Skeletal muscle tissue (tissue), 4 donors: Measurements from ENCODE around the gene BRIP1. TPM values are rescaled to one million over a fixed set of nuclear protein-coding genes. Genes with fewer than 3 reads are reported as not detected.

Experiments
- H3K27ac ChIP-seq: one replicate; pipeline ENCODE4 v1.7.0; 2013; ENCODE audit warnings: mild to moderate bottlenecking, low read depth, low read length, inconsistent platforms
- H3K27me3 ChIP-seq, 3 donors: one replicate each; pipeline ENCODE4 v1.7.0; 2013; ENCODE audit warnings: low read length in 3 of 3; ENCODE audit not compliant: control insufficient read depth in 3 of 3, insufficient read depth in 3 of 3
- H3K36me3 ChIP-seq, 3 donors: one replicate each; pipeline ENCODE4 v1.7.0; 2013; ENCODE audit warnings: low read length in 3 of 3; ENCODE audit not compliant: control insufficient read depth in 3 of 3, insufficient read depth in 3 of 3
- H3K4me1 ChIP-seq, 3 donors: one replicate each; pipeline ENCODE4 v1.7.0; 2013; ENCODE audit warnings: low read length in 3 of 3, mild to moderate bottlenecking in 3 of 3; ENCODE audit not compliant: control insufficient read depth in 3 of 3, insufficient read depth in 3 of 3
- H3K4me3 ChIP-seq, 3 donors: one replicate each; pipeline ENCODE4 v1.7.0; 2013; ENCODE audit warnings: low read length in 3 of 3
- H3K9ac ChIP-seq, 3 donors: one replicate each; pipeline ENCODE4 v1.7.0; 2013; ENCODE audit warnings: low read length in 3 of 3, mild to moderate bottlenecking in 3 of 3, moderate library complexity in 2 of 3, low read depth in 1 of 3
- H3K9me3 ChIP-seq, 3 donors: one replicate each; pipeline ENCODE4 v1.7.0; 2013; ENCODE audit warnings: low read length in 3 of 3; ENCODE audit not compliant: control insufficient read depth in 3 of 3
- total RNA-seq: library from RNA; depleted of rRNA; stranded (reverse); fragments of >200 nt; gene quantifications from one replicate; pipeline ENCODE4 v1.2.3, GENCODE V29; 2014
- donor health status: Osteomylitis.

Gene BRIP1
- total RNA-seq, 1 donor from 2014 or later = 4.2 TPM

- no peaks in the 10 kb centered on the region for H3K36me3 ChIP-seq
- H3K4me3 ChIP-seq = no peak overlapping the region
- H3K9me3 ChIP-seq = no peaks in the 10 kb centered on the region
- no peaks in the 10 kb centered on the region for H3K27me3 ChIP-seq
- no peak overlapping the region for H3K9ac ChIP-seq
- H3K4me1 ChIP-seq = no peaks in the 10 kb centered on the region
- no peak overlapping the region for H3K27ac ChIP-seq
These were observed 53.4 kb downstream of the BRIP1 start for GRCh38 chr17:61809816-61810392.

GRCh38 chr17:61808442-61808841 is 54.9 kb downstream of the BRIP1 start:
- H3K27ac ChIP-seq = no peak overlapping the region

GRCh38 chr17:61806936-61807335 is 56.4 kb downstream of the BRIP1 start:
- H3K9ac ChIP-seq = no peak overlapping the region
- H3K4me3 ChIP-seq = no peak overlapping the region
- H3K27me3 ChIP-seq = no peaks in the 10 kb centered on the region
- H3K27ac ChIP-seq = no peak overlapping the region
- no peaks in the 10 kb centered on the region for H3K36me3 ChIP-seq
- H3K9me3 ChIP-seq = no peaks in the 10 kb centered on the region
- no peaks in the 10 kb centered on the region for H3K4me1 ChIP-seq

More at GRCh38 chr17:61808442-61808841, 54.9 kb downstream of the BRIP1 start:
- Histone ChIP-seq H3K4me3 (no peak overlapping the region), H3K4me1 (no peaks in the 10 kb centered on the region), H3K36me3 (no peaks in the 10 kb centered on the region), H3K9ac (no peak overlapping the region), H3K27me3 (no peaks in the 10 kb centered on the region), H3K9me3 (no peaks in the 10 kb centered on the region)

DNA sequence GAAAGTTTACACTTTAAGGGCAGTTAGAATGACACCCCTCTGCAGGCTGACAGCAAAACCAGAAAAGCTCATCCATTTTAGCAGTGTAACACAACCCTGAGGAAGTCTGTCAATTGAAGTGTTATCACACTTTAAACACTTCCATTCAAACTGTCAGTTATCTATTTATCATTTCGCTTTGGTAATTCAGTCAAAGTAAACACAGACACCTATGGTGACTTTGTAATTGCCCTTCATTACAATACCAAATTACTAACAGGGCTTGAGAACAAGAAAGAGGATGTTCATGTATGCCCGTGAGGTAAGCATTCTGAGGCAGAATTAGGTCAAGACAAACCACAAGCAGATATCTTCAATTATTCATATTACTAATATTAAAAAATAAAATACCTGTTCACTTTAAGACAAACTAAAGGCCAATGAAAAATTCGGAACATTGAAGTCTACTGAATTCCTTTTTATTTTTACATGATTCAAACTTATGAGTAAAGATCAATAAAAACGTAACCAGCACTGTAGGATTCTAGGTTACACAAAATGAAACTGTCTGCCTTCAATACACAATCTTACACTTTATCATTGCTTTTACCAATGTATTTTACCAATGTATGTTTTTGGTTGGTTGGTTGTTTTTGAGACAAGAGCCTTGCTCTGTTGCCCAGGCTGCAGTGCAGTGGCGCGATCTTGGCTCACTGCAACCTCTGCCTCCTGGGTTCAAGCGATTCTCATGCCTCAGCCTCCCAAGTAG is 57.1 kb downstream of the BRIP1 start:
- H3K36me3 ChIP-seq = no peaks in the 10 kb centered on the region
- H3K4me3 ChIP-seq = no peak overlapping the region
- no peak overlapping the region for H3K9ac ChIP-seq
- no peaks in the 10 kb centered on the region for H3K27me3 ChIP-seq
- no peaks in the 10 kb centered on the region for H3K4me1 ChIP-seq
- H3K9me3 ChIP-seq = no peaks in the 10 kb centered on the region
- no peak overlapping the region for H3K27ac ChIP-seq

DNA sequence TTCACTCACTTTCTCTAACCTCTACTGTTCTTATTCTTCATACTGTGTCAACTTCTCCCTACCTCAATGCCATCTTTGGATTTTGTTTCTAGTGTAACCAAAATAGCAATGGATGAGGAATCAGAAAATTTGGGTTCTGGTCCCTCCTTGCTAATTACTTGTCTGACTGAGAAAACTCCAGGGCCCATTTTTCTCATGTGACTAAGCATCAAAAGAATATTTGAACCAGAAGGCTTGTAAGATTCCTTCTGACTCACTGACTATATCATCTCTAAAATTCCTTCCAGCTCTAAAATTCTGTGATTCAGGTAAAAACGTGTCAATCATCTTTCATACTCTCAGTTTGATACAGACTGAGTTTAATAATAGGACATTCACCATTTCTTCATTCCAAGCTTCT is 57.9 kb downstream of the BRIP1 start:
- no peaks in the 10 kb centered on the region for H3K36me3 ChIP-seq
- H3K4me1 ChIP-seq = no peaks in the 10 kb centered on the region
- no peak overlapping the region for H3K9ac ChIP-seq
- H3K9me3 ChIP-seq = no peaks in the 10 kb centered on the region
- H3K4me3 ChIP-seq = no peak overlapping the region
- H3K27me3 ChIP-seq = no peaks in the 10 kb centered on the region
- no peak overlapping the region for H3K27ac ChIP-seq

DNA sequence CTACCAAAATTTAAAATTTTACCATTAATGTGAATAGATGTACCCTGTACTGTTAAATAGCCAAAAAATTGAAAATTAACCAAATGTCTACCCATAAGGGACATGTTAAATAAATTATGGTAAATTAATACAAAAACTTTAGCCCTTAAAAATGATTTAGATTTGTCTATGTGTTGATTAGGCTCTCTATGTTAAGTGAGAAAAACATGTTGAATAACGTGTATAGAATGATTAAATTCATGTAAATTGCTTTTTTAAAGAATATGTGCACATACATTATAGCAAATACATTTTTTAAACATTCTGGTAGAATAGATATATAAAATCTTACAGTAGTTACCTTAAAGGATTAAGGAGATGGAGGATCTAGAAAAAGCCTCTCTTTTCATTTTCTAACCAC is 59.5 kb downstream of the BRIP1 start:
- Histone ChIP-seq H3K9me3 (no peaks in the 10 kb centered on the region), H3K4me3 (no peak overlapping the region), H3K27me3 (no peaks in the 10 kb centered on the region), H3K9ac (no peak overlapping the region), H3K27ac (no peak overlapping the region), H3K4me1 (no peaks in the 10 kb centered on the region), H3K36me3 (no peaks in the 10 kb centered on the region)

DNA sequence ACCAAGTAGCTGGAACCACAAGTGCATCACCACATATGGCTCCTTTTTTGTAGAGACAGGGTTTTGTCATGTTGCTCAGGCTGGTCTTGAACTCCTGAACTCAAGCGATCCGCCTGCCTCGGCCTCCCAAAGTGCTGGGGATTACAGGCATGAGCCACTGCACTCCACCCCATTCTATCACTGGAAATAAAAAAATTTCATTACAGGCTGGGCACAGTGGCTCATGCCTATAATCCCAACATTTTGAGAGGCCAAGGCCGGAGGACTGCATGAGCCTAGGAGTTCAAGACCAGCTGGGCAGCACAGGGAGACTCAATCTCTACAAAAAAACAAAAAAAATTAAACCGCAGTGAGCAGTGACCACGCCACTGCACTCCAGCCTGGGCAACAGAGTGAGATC is 60.1 kb downstream of the BRIP1 start:
- no peaks in the 10 kb centered on the region for H3K9me3 ChIP-seq
- H3K4me1 ChIP-seq = no peaks in the 10 kb centered on the region
- no peak overlapping the region for H3K4me3 ChIP-seq
- H3K9ac ChIP-seq = no peak overlapping the region
- H3K27me3 ChIP-seq = no peaks in the 10 kb centered on the region
- H3K27ac ChIP-seq = no peak overlapping the region
- H3K36me3 ChIP-seq = no peaks in the 10 kb centered on the region

GRCh38 chr17:61799812-61800484 is 63.4 kb downstream of the BRIP1 start:
- Histone ChIP-seq H3K36me3 (no peaks in the 10 kb centered on the region), H3K27me3 (no peaks in the 10 kb centered on the region), H3K9me3 (no peaks in the 10 kb centered on the region), H3K9ac (no peak overlapping the region), H3K27ac (no peak overlapping the region), H3K4me1 (no peaks in the 10 kb centered on the region), H3K4me3 (no peak overlapping the region)

DNA sequence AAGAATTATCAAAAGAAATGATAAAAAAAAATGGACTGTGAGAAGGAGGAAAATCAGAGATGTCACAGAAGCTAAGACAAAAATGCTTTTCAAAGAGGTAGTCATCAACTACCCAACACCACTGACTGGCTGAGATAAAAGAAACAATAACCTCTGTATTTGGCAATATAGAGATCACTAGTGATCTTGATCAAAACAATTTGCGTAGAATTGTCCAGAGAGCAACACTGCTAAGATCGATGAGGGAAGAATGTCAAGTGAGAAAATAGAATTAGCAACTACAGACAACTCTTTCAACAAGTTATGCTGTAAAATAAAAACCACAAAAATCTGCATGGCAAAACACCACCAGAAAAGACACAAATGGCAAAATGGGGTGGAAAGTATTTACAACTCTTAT is 66.0 kb downstream of the BRIP1 start:
- no peak overlapping the region for H3K9ac ChIP-seq
- H3K27ac ChIP-seq = no peak overlapping the region
- H3K4me3 ChIP-seq = no peak overlapping the region
- H3K9me3 ChIP-seq = no peaks in the 10 kb centered on the region
- H3K36me3 ChIP-seq = no peaks in the 10 kb centered on the region
- no peaks in the 10 kb centered on the region for H3K27me3 ChIP-seq
- H3K4me1 ChIP-seq = no peaks in the 10 kb centered on the region

- H3K27me3 ChIP-seq = no peaks in the 10 kb centered on the region
- H3K4me1 ChIP-seq = no peaks in the 10 kb centered on the region
- H3K9ac ChIP-seq = no peak overlapping the region
- no peak overlapping the region for H3K27ac ChIP-seq
- no peaks in the 10 kb centered on the region for H3K9me3 ChIP-seq
- no peaks in the 10 kb centered on the region for H3K36me3 ChIP-seq
- no peak overlapping the region for H3K4me3 ChIP-seq
These were observed 67.8 kb downstream of the BRIP1 start for GRCh38 chr17:61795546-61795945.
